OCI-LY3 (cell line): Measurements from ENCODE around the gene SLC24A4.

ENCODE experiments used
- CTCF ChIP-seq: fragments of 200-600, 300-600 bp; sonication (generic); IDR thresholded peaks from 2 replicates; pipeline ENCODE4 v1.5.1; 2014; ENCODE audit warnings: antibody characterized with exemption, low read length, low read depth
- EZH2phosphoT487 ChIP-seq: fragments of 200-600 bp; shearing (Covaris generic); IDR thresholded peaks from 2 replicates; pipeline ENCODE4 v1.6.1; 2018; ENCODE audit warnings: antibody characterized with exemption, mixed run types, low read depth

GRCh38 chr14:92435154-92435553, 112.2 kb downstream of the SLC24A4 start:
- no peak for TF ChIP-seq CTCF
- no peak for TF ChIP-seq EZH2phosphoT487
